ENCODE data around the gene JMJD8.

Gene JMJD8

GRCh38 chr16:687499-687898, 3.4 kb upstream of the JMJD8 start:
- no peak for DNase-seq

DNA sequence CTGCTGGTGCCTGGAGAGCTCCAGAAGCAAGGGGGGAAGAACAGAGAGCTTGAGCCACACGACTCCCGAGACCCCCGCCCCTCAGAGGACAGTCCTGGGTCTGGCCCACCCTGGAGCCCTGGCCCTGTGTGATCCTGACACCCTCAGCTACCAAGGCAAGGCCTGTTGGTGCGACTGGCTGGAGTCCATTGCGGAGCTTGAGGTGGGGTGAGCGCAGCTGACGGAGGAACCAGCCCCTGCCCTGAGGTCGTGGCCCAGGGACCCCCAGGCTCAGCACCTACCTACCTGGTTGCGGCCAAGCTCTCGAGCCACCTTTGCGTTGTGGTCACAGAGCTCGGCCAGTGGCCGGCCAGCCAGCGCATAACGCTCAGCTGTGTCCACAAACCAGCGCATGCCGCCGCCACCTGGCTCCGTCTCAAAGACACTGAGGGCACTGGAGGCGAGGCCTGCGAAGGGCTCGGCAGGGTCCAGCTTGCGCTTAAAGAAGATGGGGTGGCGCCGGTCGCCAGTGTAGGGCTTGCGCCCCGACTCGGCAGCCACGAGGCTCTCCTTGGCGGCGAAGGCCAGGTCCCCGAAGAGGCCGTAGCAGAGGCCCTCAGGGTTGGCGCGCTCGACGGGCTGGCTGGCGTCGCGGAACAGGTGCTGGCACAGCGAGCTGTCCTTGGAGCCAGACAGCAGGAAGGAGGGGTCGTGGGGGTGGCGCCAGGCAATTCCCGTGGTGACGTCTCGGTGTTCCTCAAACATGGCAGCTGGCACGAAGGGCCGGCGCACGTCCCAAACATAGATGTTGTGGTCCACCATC, 2.5 kb upstream of the JMJD8 start:
- DNase-seq = no peak

DNA sequence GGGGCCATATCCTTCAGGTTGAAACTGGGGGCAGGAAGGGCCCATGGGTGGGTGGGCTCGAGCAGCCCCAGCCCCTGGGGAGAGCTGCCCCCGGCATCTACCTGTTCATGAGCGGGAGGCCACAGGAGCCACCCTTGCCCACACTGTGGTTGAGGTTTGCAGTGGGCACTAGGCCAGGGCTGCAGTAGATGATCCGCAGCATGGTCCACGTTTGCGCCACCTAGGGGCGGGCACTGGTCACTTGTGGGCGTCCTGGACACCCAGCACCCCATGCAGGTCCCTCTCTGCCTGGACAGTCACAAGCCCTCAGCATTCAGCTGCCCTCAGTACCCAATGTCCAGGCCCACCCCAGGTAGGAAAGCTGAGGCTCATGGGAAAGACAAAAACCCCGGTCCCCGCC, 1.8 kb upstream of the JMJD8 start:
- DNase-seq = no peak

DNA sequence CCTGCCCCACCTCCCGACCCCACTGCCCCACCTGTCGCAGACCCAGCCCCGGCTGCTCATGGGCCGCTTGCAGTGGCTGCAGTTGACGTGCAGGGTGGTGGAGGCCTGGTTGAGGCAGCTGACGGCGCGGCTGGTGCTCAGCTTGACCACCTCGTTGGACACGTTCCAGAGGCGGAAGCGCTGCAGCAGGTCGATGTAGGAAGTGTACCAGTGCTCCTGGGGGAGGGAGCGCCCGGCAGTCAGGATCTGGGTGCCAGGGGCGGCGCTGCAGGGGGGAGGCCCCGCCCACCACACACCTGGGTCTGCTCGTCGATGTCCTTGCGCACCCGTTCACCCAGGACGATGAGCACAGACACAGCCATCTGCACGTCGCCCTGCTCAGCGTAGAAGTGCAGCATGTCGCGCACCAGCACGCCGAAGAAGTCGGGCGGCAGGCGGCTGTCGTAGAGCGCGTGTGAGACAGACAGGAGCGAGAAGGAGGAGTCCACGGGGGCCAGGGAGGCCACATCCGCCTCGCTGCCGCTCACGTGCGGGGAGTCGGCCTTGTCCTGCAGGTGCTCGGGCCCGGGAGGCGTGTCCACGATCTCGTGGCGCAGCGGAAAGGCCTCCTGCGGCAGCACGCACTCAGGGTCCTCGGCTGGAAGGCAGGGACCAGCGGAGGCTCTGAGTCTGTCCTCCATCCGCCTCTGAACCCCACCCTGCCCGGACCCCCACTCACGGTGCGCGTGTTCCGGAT, 995 bp upstream of the JMJD8 start:
- no peak for DNase-seq

DNA sequence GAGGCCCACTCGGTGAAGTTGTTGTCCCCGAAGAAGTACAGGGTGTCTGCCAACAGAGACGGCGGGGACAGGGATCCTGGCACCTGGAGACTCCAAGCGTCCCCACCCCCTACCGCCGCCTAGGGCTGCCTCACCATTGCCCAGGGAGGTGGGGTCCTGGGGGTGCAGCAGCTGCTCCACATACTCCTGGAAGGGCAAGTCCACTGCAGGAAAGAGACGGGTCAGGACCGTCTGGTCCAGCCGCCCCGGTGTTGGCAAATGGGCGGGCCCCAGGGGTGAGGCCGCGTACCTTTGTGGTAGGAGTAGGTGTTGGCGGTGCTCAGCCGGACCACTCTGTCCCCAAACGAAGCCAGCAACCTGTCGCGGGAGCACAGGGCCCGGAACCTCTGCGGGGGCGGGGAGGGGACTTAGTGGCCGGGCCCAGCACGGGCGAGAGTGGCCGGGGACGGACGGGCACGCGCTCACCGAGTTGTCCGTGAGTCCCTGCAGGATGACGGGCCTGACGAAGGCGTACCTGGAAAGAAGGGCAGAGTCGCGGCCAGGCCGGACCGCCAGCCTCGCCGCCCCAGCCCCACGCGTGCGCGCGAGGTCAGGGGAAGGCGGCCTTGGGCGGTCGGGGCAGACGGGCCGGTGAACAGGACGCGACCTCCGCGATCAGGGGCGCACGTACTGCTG, 601 bp downstream of the JMJD8 start:
- no peak for DNase-seq

GRCh38 chr16:682493-683395, 1.4 kb downstream of the JMJD8 start:
- no peak for DNase-seq

DNA sequence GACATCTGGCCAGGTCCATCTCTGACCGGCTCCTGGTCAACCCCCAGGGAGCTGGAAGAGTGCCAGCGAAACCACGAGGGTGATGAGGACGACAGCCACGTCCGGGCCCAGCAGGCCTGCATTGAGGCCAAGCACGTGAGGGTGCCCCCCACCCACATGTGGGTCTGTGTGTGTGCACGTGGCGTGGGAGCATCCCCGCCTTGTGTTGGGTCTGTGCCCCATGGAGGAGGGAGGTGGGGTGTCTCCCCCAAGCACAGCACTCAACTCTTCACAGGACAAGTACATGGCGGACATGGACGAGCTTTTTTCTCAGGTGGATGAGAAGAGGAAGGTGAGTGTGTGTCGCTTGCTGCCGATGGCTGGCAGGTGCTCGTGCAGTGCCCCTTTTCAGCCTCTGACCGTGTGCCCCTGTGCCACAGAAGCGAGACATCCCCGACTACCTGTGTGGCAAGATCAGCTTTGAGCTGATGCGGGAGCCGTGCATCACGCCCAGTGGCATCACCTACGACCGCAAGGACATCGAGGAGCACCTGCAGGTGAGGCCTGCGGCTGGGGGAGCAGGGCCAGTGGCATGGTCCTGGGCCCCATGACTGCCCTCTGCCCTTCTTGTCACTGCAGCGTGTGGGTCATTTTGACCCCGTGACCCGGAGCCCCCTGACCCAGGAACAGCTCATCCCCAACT, 2.2 kb downstream of the JMJD8 start:
- DNase-seq = no peak

DNA sequence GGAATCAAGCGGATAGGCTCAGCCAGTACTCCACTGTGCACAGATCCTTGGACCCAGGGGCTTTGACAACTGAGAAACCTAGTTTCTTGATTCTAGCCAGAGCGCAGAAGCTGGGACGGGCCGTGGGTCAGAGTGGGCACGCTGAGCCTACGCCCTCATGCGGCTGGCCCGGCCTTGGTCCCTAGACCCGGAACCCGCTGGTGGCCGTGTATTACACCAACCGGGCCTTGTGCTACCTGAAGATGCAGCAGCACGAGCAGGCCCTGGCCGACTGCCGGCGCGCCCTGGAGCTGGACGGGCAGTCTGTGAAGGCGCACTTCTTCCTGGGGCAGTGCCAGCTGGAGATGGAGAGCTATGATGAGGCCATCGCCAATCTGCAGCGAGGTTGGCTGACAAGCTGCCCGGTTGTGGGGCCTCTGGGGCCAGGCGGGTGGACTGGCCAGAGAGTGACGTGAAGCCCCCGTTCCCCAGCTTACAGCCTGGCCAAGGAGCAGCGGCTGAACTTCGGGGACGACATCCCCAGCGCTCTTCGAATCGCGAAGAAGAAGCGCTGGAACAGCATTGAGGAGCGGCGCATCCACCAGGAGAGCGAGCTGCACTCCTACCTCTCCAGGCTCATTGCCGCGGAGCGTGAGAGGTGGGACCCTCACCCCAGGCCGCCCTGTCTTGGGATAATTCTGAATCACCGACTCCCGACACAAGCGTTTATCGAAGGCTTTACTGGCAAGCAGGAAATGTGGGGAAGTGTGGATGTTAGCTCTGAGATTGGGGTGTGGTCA, 3.0 kb downstream of the JMJD8 start:
- no peak for DNase-seq

- DNase-seq = no peak
These were observed 3.5 kb downstream of the JMJD8 start for GRCh38 chr16:680625-680945.

DNA sequence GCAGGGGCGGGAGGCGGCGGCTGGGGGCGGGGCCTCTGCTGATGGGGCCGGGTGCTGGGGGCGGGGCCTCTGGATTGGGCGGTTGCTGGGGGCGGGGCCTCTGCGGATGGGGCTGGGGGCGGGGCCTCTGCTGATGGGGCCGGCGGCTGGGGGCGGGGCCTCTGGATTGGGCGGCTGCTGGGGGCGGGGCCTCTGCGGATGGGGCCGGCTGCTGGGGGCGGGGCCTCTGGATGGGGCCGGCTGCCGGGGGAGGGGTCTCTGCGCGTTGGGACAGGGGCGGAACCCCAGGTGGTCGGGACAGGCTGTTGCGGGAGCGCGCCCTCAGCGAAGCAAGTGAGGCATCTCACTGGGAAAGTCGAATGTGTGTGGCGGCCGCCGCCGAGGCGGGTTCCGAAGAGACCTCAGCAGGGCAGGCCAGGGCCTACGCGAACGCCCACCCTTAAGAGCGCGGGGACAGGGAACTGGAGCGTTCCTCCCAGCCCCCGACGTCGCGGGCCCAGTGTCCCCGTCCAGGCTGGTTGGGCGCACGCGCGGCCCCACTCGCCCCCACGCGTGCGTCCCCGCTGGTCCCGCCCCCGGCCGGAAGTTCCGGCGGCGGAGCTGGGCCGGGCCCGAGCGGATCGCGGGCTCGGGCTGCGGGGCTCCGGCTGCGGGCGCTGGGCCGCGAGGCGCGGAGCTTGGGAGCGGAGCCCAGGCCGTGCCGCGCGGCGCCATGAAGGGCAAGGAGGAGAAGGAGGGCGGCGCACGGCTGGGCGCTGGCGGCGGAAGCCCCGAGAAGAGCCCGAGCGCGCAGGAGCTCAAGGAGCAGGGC, 4.1 kb downstream of the JMJD8 start, which contains the start of gene STUB1:
TSS of gene STUB1 (plus strand) at position 597 of the 811 bp plus-strand sequence. CDS start at position 713, 116 bp downstream.
- peak; percentile 84 to 93 for DNase-seq

- peak; percentile 60 to 68 for DNase-seq
These were observed 5.0 kb downstream of the JMJD8 start for GRCh38 chr16:678858-679813.

DNA sequence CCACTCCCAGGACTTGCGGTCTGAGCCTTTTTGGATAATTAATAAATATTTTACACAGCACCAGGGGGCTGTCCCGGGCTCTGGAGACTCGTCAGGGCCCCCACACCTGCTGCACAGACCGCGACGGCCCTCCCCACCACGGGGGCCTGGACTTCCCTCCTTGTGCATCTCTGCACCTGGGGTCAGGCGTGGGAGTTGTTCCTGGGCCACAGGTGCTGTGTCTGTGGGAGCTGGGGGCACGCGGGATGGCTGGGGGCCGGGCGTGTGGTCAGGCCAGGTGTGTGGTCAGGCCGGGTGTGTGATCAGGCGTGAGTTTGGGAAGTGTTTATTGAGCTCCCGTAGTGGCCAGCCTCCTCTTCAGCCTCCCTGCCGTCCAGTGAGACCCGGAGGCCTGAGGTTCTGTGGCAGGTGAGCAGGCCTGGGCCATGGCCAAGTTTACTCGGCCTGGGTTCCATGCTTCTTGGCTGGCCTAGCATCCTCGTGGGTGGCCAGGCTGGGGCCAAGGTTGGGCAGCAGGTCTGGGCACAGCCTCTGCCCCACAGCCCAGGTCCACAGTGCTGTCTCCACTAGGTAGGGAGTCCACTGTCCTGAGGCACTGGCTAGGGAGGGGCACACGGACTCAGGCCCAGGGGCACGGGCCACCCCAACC, 5.8 kb downstream of the JMJD8 start:
- DNase-seq = no peak

DNA sequence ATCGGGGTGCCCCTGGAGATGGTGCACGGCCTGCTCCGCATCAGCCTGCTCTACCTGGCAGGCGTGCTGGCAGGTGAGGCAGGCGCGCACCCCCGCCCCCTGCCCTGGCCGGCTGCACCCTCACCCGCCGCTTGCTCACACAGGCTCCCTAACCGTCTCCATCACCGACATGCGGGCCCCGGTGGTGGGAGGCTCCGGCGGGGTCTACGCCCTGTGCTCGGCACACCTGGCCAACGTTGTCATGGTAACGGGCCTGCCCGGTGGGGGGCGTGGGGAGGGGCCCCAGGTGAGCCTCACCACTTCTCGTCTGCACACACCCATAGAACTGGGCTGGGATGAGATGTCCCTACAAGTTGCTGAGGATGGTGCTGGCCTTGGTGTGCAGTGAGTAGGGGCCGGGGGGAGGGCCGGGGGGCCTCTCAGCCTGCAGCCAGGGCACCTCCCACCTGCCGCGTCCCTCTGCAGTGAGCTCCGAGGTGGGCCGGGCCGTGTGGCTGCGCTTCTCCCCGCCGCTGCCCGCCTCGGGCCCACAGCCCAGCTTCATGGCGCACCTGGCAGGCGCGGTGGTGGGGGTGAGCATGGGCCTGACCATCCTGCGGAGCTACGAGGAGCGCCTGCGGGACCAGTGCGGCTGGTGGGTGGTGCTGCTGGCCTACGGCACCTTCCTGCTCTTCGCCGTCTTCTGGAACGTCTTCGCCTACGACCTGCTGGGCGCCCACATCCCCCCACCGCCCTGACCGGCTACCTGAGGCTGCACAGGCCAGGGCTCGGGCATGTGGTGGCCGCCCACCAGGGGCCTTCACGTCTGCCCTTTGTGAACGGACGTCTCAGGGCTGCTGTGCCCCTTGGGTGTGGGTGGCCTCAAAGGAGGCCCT, 6.6 kb downstream of the JMJD8 start:
- no peak for DNase-seq

DNA sequence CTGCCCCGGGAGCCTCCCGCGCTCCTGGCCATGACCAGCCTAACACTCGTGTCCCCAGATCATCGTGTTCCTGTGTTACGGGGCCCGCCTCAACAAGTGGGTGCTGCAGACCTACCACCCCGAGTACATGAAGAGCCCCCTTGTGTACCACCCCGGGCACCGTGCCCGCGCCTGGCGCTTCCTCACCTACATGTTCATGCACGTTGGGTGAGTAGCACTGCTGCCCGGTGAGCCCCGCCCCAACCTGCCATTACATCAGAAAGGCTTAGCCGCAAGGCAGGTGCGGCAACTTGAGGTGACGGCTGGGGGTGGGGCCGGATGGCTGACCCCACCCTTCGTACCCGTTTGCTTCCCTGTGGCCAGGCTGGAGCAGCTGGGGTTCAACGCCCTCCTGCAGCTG, 7.2 kb downstream of the JMJD8 start:
- DNase-seq = no peak

GRCh38 chr16:676565-676902, 7.6 kb downstream of the JMJD8 start:
- no peak for DNase-seq

DNA sequence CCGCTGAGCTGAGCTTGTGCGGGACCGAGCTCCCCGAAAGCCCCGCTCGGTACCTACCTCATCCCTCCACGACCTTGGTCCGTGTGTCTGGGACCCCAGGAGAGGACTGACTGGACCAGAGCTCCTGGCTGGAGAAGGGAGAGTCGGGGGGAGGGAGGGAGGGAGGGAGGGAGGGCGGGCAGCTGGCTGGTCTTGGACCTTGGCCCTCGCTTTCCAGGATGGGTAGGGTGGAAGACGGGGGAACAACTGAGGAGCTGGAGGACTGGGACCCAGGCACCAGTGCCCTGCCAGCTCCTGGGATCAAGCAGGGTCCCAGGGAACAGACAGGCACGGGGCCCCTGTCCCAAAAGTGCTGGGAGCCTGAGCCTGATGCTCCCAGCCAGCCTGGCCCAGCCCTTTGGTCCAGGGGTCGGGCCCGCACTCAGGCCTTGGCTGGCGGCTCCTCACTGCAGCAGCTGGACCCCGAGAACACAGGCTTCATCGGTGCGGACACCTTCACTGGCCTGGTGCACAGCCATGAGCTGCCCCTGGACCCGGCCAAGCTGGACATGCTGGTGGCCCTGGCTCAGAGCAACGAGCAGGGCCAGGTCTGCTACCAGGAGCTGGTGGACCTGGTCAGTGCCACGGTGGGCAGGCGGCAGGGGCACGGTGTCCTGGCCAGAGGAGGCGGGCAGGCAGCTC, 8.1 kb downstream of the JMJD8 start:
- DNase-seq = no peak

Data from stimulated activated CD4-positive, alpha-beta T cell treated with anti-CD3 and anti-CD28 coated beads, Interleukin-2, amount 100 ng/mL, for 24 hours (primary cell).